ENCODE data around the gene FAM171A1. TPM values are rescaled to one million over a fixed set of nuclear protein-coding genes. Genes with fewer than 3 reads are reported as not detected.
"Not testable (repeated sequence)": the region's sequence is repeated elsewhere in the genome, so short reads cannot be mapped to it uniquely, and the experiment has no call there.

Gene FAM171A1
- total and polyA plus RNA-seq, 2 of the 13 experiments (the other 11 are each of a cell fraction or from before 2014, with no cell fraction given): 21.5 to 34.7 TPM

DNA sequence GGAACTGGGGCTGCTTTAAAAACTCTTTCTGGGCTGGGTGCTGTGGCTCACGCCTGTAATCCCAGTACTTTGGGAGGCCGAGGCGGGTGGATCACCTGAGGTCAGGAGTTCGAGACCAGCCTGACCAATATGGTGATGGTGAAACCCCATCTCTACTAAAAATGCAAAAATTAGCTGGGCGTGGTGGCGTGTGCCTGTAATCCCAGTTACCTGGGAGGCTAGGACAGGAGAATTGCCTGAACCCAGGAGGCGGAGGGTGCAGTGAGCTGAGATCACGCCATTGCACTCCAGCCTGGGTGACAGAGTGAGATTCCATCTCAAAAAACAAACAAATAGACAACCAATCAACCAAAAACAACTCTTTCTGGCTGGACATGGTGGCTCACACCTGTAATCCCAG is 37.9 kb downstream of the FAM171A1 start:
- WGBS (ENCODE audit: low lambda C conversion rate): 98% methylated on average over 8 of the region's 8 CpGs
- BruUV-seq (replicated peaks); DNase-seq (ENCODE audit: low spot score); CTCF ChIA-PET (ENCODE audit: low intra/inter-chr PET ratio, low total read pairs); H4K20me1 ChIP-seq (ENCODE audit: insufficient read depth, low read length); H3K27me3 ChIP-seq (ENCODE audit: control insufficient read depth in 1 of 2, insufficient read depth in 2 of 2, low read length in 2 of 2); FAIRE-seq; ATAC-seq; H3K36me3 ChIP-seq (replicated peaks in 1 of 2; ENCODE audit: control insufficient read depth in 1 of 2, insufficient read depth in 2 of 2, low read length in 2 of 2); in situ Hi-C loops (cut with HindIII; ENCODE audit: extremely low pct_ligation_motif_present, low pct_unique_long_range_greater_than_20kb); H2AFZ ChIP-seq (ENCODE audit: low read length); H3K9me3 ChIP-seq (ENCODE audit: low read length): not testable (repeated sequence)
- TF ChIP-seq ZNF460 (CRISPR knock-in tag; IDR thresholded peaks at IDR 0.05; ENCODE audit: borderline replicate concordance) (peak; percentile 48; the same call in 1 of the 2 replicates), ZC3H4 (CRISPR knock-in tag; IDR thresholded peaks at IDR 0.05; ENCODE audit: borderline replicate concordance) (0 out of 2 replicates have a peak, but pooled peaks have one; percentile 20), TAF1 (CRISPR knock-in tag; IDR thresholded peaks at IDR 0.05) (0 out of 2 replicates have a peak, but pooled peaks have one; percentile 5), ZMYM3 (CRISPR knock-in tag; IDR thresholded peaks at IDR 0.05) (peak; percentile 34; the same call in 1 of the 2 replicates), ZNF891 (CRISPR knock-in tag; IDR thresholded peaks at IDR 0.05) (0 out of 2 replicates have a peak, but pooled peaks have one; percentile 64)
- TF ChIP-seq, protein P1, sequence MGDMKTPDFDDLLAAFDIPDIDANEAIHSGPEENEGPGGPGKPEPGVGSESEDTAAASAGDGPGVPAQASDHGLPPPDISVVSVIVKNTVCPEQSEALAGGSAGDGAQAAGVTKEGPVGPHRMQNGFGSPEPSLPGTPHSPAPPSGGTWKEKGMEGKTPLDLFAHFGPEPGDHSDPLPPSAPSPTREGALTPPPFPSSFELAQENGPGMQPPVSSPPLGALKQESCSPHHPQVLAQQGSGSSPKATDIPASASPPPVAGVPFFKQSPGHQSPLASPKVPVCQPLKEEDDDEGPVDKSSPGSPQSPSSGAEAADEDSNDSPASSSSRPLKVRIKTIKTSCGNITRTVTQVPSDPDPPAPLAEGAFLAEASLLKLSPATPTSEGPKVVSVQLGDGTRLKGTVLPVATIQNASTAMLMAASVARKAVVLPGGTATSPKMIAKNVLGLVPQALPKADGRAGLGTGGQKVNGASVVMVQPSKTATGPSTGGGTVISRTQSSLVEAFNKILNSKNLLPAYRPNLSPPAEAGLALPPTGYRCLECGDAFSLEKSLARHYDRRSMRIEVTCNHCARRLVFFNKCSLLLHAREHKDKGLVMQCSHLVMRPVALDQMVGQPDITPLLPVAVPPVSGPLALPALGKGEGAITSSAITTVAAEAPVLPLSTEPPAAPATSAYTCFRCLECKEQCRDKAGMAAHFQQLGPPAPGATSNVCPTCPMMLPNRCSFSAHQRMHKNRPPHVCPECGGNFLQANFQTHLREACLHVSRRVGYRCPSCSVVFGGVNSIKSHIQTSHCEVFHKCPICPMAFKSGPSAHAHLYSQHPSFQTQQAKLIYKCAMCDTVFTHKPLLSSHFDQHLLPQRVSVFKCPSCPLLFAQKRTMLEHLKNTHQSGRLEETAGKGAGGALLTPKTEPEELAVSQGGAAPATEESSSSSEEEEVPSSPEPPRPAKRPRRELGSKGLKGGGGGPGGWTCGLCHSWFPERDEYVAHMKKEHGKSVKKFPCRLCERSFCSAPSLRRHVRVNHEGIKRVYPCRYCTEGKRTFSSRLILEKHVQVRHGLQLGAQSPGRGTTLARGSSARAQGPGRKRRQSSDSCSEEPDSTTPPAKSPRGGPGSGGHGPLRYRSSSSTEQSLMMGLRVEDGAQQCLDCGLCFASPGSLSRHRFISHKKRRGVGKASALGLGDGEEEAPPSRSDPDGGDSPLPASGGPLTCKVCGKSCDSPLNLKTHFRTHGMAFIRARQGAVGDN (CRISPR knock-in tag; IDR thresholded peaks at IDR 0.05): peak; percentile 36; the same call in 1 of the 2 replicates
- TF ChIP-seq, protein P2, sequence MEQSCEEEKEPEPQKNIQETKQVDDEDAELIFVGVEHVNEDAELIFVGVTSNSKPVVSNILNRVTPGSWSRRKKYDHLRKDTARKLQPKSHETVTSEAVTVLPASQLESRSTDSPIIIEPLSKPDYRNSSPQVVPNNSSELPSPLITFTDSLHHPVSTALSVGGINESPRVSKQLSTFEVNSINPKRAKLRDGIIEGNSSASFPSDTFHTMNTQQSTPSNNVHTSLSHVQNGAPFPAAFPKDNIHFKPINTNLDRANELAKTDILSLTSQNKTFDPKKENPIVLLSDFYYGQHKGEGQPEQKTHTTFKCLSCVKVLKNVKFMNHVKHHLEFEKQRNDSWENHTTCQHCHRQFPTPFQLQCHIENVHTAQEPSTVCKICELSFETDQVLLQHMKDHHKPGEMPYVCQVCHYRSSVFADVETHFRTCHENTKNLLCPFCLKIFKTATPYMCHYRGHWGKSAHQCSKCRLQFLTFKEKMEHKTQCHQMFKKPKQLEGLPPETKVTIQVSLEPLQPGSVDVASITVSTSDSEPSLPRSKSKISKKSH (CRISPR knock-in tag; IDR thresholded peaks at IDR 0.05; ENCODE audit: borderline replicate concordance): peak; percentile 58; the same call in 1 of the 2 replicates
- TF ChIP-seq, protein P3, sequence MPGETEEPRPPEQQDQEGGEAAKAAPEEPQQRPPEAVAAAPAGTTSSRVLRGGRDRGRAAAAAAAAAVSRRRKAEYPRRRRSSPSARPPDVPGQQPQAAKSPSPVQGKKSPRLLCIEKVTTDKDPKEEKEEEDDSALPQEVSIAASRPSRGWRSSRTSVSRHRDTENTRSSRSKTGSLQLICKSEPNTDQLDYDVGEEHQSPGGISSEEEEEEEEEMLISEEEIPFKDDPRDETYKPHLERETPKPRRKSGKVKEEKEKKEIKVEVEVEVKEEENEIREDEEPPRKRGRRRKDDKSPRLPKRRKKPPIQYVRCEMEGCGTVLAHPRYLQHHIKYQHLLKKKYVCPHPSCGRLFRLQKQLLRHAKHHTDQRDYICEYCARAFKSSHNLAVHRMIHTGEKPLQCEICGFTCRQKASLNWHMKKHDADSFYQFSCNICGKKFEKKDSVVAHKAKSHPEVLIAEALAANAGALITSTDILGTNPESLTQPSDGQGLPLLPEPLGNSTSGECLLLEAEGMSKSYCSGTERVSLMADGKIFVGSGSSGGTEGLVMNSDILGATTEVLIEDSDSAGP (CRISPR knock-in tag; IDR thresholded peaks at IDR 0.05; ENCODE audit: borderline replicate concordance): 0 out of 2 replicates have a peak, but pooled peaks have one; percentile 34
- H3K4me2 ChIP-seq (ENCODE audit: low read depth, low read length): peak overlapping the region; percentile 65
- peaks cover 95% of the 10 kb centered on the region for H3K4me1 ChIP-seq (ENCODE audit: insufficient read depth, low read length)
- POLR2A ChIA-PET: interaction anchor here (1.3 to 3.3 kb wide), 3 partner anchors 11 to 36 kb away, joined by 3 to 30 read pairs (median 10); no protein-coding TSS in a partner anchor
- intact Hi-C loops (cut with micrococcal nuclease; ENCODE audit: unreplicated experiment): loop anchor here (5.0 kb wide), 1 partner anchor 34 kb away; no protein-coding TSS in a partner anchor
- H3K27ac ChIP-seq (ENCODE audit: extremely low read length, insufficient read depth, low read length): peak overlapping the region; percentile 96
- peak overlapping the region in 1 of 3 experiments; percentile 34; a peak in 2 of 6 replicates for H3K4me3 ChIP-seq (replicated peaks in 1 of 3; ENCODE audit: insufficient read depth in 1 of 3, low read depth in 2 of 3, low read length in 3 of 3)
- H3K9ac ChIP-seq (ENCODE audit: insufficient read depth, low read depth, low read length): peak overlapping the region; percentile 70; the same call in 1 of the 2 replicates
- peaks cover 59% of the 10 kb centered on the region for H3K79me2 ChIP-seq (ENCODE audit: insufficient read depth, low read length)
